GM20000 (cell line): ENCODE data around the gene PRAC2.

Experiments used
- DNase-seq: peaks from one replicate; pipeline ENCODE4 v3.0.0; 2012; ENCODE audit warnings: low spot score
- TF ChIP-seq, protein P1 (sequence below): IDR thresholded peaks from 2 replicates; pipeline ENCODE4 v1.5.1; 2012; ENCODE audit warnings: mild to moderate bottlenecking, control low read depth; ENCODE audit errors: extremely low read depth, missing control alignments

Gene PRAC2

DNA sequence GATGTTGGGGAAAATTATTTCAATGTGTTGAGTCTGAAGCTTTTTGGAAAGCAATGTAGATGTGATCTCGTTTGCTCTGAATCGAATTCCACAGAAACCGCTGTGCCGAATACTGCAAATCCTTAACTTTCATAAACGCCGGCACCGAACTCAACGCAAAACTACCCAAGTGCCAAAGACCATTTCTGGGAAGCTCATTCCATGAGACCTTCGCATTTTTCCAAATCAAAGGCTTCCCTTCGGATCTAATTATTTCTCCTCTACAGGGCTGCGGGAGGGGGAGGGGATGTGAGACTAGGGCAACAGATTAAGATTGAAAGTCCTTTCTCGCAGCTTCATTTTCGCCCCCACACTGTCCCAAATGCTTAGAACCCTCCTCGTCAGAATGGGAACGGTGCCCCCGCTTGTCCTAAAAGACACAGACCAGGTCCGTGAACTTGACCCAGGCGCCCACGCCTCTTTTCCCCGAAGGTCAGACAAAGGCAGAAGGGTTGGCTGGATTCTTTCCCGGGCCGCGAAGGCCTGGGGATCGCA lies 4.7 kb upstream of the PRAC2 start:
- TF ChIP-seq, protein P1, sequence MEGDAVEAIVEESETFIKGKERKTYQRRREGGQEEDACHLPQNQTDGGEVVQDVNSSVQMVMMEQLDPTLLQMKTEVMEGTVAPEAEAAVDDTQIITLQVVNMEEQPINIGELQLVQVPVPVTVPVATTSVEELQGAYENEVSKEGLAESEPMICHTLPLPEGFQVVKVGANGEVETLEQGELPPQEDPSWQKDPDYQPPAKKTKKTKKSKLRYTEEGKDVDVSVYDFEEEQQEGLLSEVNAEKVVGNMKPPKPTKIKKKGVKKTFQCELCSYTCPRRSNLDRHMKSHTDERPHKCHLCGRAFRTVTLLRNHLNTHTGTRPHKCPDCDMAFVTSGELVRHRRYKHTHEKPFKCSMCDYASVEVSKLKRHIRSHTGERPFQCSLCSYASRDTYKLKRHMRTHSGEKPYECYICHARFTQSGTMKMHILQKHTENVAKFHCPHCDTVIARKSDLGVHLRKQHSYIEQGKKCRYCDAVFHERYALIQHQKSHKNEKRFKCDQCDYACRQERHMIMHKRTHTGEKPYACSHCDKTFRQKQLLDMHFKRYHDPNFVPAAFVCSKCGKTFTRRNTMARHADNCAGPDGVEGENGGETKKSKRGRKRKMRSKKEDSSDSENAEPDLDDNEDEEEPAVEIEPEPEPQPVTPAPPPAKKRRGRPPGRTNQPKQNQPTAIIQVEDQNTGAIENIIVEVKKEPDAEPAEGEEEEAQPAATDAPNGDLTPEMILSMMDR, result no peak
- peak; percentile 26 for DNase-seq

DNA sequence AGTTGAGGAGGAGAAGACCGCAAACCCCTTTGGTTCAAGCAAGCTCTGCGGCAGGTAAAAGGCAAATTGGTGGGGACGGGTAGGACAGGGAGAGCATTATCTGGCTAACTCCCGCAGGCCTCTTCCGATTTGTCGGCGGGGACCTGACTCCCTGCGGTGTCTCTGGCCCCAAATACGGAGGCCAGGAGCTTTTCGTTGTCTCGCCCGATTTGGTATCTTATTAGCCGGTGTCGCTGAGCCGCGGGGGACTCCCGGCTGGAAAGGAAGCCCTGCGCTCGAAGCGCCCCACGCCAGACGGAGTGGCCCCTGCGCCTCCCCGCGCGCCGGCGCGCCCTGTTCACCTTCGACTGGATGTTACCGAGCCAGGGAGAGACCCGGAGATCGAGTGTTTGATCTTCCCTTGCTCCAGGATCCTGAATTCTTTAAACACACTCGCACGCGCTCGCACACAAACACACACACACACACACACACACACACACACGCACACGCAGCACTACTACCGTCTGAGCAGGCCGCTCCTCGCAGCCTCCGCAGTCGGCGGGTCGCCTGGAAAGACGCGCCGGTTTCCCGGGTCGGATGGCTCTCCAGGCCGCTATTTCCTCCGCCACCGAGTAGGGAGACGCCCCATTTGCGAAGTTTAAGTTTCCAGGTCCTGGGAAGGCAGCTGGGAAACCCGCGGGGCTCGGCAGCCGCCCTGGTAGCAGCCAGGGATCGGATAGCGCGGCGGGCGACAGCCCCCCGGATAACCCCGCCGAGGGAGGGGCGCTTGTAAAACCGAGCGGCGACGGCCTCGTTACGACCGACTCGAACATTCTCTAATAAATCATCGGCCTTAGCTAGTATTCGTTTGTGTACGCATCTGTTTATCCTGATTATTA lies 4.0 kb upstream of the PRAC2 start:
- TF ChIP-seq, protein P1, result no peak
- DNase-seq, result peak; percentile 30

- TF ChIP-seq, protein P1, result no peak
- DNase-seq, result peak; percentile 41
Observed at GRCh38 chr17:48719642-48720265, 3.2 kb upstream of the PRAC2 start.

- TF ChIP-seq, protein P1, result no peak
- DNase-seq, result no peak
Observed at GRCh38 chr17:48720266-48721008, 2.5 kb upstream of the PRAC2 start.

- DNase-seq, result no peak
- TF ChIP-seq, protein P1, result no peak
Observed at GRCh38 chr17:48721009-48721402, 2.0 kb upstream of the PRAC2 start.

DNA sequence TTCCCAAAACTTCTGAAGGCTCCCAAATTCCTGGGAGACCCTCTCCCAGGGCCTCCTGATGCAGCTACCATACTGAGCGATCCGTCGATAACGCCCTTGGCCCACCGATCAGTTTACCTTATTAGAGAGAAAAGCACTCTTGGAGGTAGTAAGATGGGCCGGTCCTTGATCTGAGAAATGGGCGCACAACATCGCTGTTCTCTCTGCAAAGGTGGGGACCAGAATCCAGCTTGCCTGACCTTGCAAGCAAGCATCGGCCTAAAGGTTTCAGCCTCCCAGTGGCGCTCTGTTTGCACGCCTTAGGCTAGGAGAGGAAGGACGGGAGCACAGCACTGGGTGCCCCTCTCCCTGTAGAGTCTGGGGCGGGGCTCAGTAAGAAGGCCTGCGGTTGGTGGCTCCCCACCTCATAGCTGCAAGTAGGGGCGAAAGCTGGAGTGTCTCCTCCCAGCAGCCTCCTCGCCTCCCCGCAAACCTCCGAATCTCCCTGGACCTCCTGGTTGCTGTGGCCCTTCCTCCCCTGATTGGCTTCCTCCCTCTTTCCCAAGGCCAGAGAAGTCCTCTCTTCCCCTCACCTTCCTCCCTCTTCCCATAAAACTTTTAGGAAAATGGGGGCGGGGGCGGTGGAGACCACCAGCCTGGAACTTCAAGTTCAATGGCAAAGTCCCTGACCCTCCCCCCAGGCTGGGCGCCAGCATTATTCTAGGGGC lies 631 bp upstream of the PRAC2 start, which contains the start of gene PRAC1:
PRAC1 (minus strand) TSS at position 318 of the 707 bp plus-strand sequence; CDS start at position 192, 126 bp downstream.
- DNase-seq, result no peak
- TF ChIP-seq, protein P1, result no peak
